Psoas muscle (tissue), 8 donors: Measurements from ENCODE around the gene BLCAP. TPM values are rescaled to one million over a fixed set of nuclear protein-coding genes. Genes with fewer than 3 reads are reported as not detected.

ENCODE experiments used
- ATAC-seq, 4 donors: fragments of 200-7000 bp; cut with Tn5 transposase; one replicate each; pipeline ENCODE4 v1.9.1; 2020; ENCODE audit warnings: moderate library complexity in 3 of 4, mild to moderate bottlenecking in 2 of 4
- DNase-seq, 2 donors: peaks; one replicate each; pipeline ENCODE4 v3.0.0-alpha.2; 2020
- H3K27ac ChIP-seq: fragments of 200-600 bp; one replicate; pipeline ENCODE4 v1.8.0; 2022
- H3K27me3 ChIP-seq, 3 donors: fragments of 200-600 bp in 1 of 3; one replicate each; pipeline versions ENCODE4 v1.6.1 to v1.8.0; 2013 to 2022; ENCODE audit warnings: low read length in 2 of 3, mild to moderate bottlenecking in 2 of 3, moderate library complexity in 1 of 3; ENCODE audit not compliant: insufficient read depth in 3 of 3
- H3K36me3 ChIP-seq, 2 donors: fragments of 200-600 bp in 1 of 2; one replicate each; pipeline versions ENCODE4 v1.6.1 to v1.8.0; 2013 to 2022; ENCODE audit warnings: low read depth in 1 of 2, mild to moderate bottlenecking in 1 of 2, moderate library complexity in 1 of 2; ENCODE audit not compliant: insufficient read depth in 1 of 2
- H3K4me1 ChIP-seq: fragments of 200-600 bp; one replicate; pipeline ENCODE4 v1.8.0; 2022
- H3K4me3 ChIP-seq: fragments of 200-600 bp; one replicate; pipeline ENCODE4 v1.8.0; 2022; ENCODE audit warnings: mild to moderate bottlenecking
- H3K9me3 ChIP-seq: fragments of 200-600 bp; one replicate; pipeline ENCODE4 v1.8.0; 2022
- WGBS, 3 donors: extraction: QIAGEN DNeasy Blood & Tissue Kit; methylation state at CpG; one replicate each; pipeline versions ENCODE4 v1.1.6 to v1.1.7; 2013; 5-methylcytosine and 5-hydroxymethylcytosine counted together
- intact Hi-C, 2 donors: fragments of 100-400 bp; cut with DNase I; formaldehyde crosslinking; loops; one replicate each; pipeline versions ENCODE4 v1.11.0 to v1.14.2; 2022
- polyA plus RNA-seq, 3 donors: library from polyadenylated mRNA; stranded (reverse); fragments of 200-250 nt; gene quantifications; one replicate each; pipeline ENCODE4 v1.2.3, GENCODE V29; 2013
- total RNA-seq, 4 donors: library from RNA; stranded (reverse); fragmentation: NEBNext Ultra II Directional in 2 of 4; extraction: Animal tissue kit (Norgen Biotek cat#: 25700) in 2 of 4; gene quantifications; one replicate each; pipeline versions ENCODE4 v1.2.1 to v1.2.4, GENCODE V29; 2021 to 2023
- TF ChIP-seq, protein P1 (sequence below): fragments of 200-600 bp; IDR thresholded peaks from one replicate; pipeline ENCODE4 v1.8.0; 2022; ENCODE audit warnings: antibody characterized with exemption
- donor health status: healthy with polysubstance abuse.
- donor health status: DM: no; HTN: no; CAD: no; lungs with moderate emphysema.
- donor health status: Bipolar disorder and iron deficiency.
- donor health status: healthy.
- donor health status: DM: yes; HTN: yes; CAD: no.
- donor health status: DM: no; HTN: no; CAD: no.
- donor health status: DM: no; HTN: no; CAD: no.
- donor health status: DM: yes; HTN: yes; CAD: no.

Gene BLCAP
- total and polyA plus RNA-seq, 7 donors, result 267 to 656 (median 366) TPM

DNA sequence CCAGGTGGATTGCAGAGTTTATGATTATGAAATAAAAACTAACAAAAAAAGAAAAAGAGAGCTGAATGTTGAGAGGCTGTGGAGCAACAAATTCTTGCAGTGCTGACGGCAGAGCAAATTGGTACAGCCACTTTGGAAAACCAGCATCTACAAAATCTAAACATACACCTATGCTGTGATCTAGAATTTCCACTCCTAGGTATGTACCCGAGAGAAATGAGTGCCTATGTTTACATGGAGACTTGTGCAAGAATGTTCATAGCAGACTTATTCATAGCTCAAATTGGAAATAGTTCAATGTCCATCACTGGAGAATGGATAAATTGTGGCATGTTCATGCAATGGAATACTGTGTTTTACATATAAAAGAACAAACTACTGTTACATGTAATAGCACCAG lies 3.0 kb upstream of the BLCAP start:
- TF ChIP-seq, protein P1, sequence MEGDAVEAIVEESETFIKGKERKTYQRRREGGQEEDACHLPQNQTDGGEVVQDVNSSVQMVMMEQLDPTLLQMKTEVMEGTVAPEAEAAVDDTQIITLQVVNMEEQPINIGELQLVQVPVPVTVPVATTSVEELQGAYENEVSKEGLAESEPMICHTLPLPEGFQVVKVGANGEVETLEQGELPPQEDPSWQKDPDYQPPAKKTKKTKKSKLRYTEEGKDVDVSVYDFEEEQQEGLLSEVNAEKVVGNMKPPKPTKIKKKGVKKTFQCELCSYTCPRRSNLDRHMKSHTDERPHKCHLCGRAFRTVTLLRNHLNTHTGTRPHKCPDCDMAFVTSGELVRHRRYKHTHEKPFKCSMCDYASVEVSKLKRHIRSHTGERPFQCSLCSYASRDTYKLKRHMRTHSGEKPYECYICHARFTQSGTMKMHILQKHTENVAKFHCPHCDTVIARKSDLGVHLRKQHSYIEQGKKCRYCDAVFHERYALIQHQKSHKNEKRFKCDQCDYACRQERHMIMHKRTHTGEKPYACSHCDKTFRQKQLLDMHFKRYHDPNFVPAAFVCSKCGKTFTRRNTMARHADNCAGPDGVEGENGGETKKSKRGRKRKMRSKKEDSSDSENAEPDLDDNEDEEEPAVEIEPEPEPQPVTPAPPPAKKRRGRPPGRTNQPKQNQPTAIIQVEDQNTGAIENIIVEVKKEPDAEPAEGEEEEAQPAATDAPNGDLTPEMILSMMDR, result no peak
- no peaks in the 10 kb centered on the region for H3K27me3 ChIP-seq
- WGBS, 3 donors, result 74 to 89% (median 79%) methylated on average over 2 of the region's 2 CpGs

DNA sequence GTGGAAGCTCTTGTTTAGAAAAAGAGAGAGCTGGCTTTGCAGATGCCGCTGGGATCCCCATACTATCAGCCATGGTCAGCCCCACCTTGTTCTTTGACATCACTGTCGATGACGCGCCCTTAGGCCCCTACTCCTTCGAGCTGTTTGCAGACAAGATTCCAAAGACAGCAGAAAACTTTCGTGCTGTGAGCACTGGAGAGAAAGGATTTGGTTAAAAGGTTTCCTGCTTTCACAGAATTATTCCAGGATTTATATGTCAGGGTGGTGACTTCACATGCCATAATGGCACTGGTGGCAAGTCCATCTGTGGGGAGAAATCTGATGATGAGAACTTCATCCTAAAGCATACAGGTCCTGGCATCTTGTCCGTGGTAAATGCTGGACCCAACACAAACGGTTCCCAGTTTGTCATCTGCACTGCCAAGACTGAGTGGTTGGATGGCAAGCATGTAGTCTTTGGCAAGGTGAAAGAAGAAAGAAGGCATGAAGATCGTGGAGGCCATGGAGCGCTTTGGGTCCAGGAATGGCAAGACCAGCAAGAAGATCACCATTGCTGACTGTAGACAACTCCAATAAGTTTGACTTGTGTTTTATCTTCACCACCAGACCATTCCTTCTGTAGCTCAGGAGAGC lies 2.4 kb upstream of the BLCAP start:
- DNase-seq, result no peak
- TF ChIP-seq, protein P1, result no peak
- WGBS, 3 donors, result 77 to 85% (median 79%) methylated on average over 10 of the region's 10 CpGs
- no peak overlapping the region for H3K27ac ChIP-seq
- no peaks in the 10 kb centered on the region for H3K9me3 ChIP-seq
- H3K4me1 ChIP-seq, result peaks cover 20% of the 10 kb centered on the region
- intact Hi-C loops, result loop anchor here (5.0 to 10.0 kb wide), 3 partner anchors 143 to 435 kb away; partner anchors contain the start of gene RBL1 (in 1 of the 2)
- H3K4me3 ChIP-seq, result no peak overlapping the region
- no peaks in the 10 kb centered on the region for H3K36me3 ChIP-seq
- ATAC-seq, result no peak
- no peaks in the 10 kb centered on the region for H3K27me3 ChIP-seq

More for the DNA sequence above, 3.0 kb upstream of the BLCAP start:
- Histone ChIP-seq H3K36me3 (no peaks in the 10 kb centered on the region), H3K9me3 (no peaks in the 10 kb centered on the region), H3K4me1 (peaks cover 14% of the 10 kb centered on the region), H3K4me3 (no peak overlapping the region), H3K27ac (no peak overlapping the region)
- DNase-seq (no peak), ATAC-seq (no peak)
- intact Hi-C loops, result loop anchor here (5.0 kb wide), 2 partner anchors 143 to 148 kb away; no protein-coding TSS in a partner anchor

GRCh38 chr20:37529214-37529967 lies 1.7 kb upstream of the BLCAP start:
- peak overlapping the region; percentile 100 for H3K4me3 ChIP-seq

GRCh38 chr20:37528446-37529213 lies 954 bp upstream of the BLCAP start:
- intact Hi-C loops, result loop anchor here in 1 of 2 donors (10.0 kb wide), 1 partner anchor 434 kb away; the partner anchor contains the start of gene RBL1
- no peak for ATAC-seq
- DNase-seq, result no peak
- Histone ChIP-seq H3K36me3 (peaks cover 0 to 4% of the 10 kb centered on the region in 2 donors), H3K27me3 (no peaks in the 10 kb centered on the region), H3K4me1 (peaks cover 23% of the 10 kb centered on the region), H3K27ac (peak overlapping the region; percentile 100), H3K9me3 (no peaks in the 10 kb centered on the region), H3K4me3 (peak overlapping the region; percentile 100)
- 39 to 40% (median 40%) methylated on average over 10 of the region's 10 CpGs for WGBS, 3 donors
- TF ChIP-seq, protein P1, result no peak

More at GRCh38 chr20:37529214-37529967, 1.7 kb upstream of the BLCAP start:
- Histone ChIP-seq H3K27ac (no peak overlapping the region), H3K27me3 (no peaks in the 10 kb centered on the region), H3K36me3 (no peaks in the 10 kb centered on the region), H3K4me1 (peaks cover 23% of the 10 kb centered on the region), H3K9me3 (no peaks in the 10 kb centered on the region)
- ATAC-seq (no peak), DNase-seq (no peak)
- TF ChIP-seq, protein P1, result no peak
- 79 to 80% (median 79%) methylated on average over 8 of the region's 8 CpGs for WGBS, 3 donors
- intact Hi-C loops, result loop anchor here in 1 of 2 donors (10.0 kb wide), 1 partner anchor 435 kb away; the partner anchor contains the start of gene RBL1
